Breast epithelium (tissue), 3 donors: ENCODE measurements around the gene KCNH2.
A peak's percentile ranks its signal among the peaks of the same experiment; 100 is the strongest.

Experiments
- CTCF ChIP-seq, 3 donors: fragments of 450-650 bp; IDR thresholded peaks; one replicate each; pipeline ENCODE4 v1.5.1; 2016 to 2017; ENCODE audit warnings: antibody characterized with exemption in 3 of 3, mild to moderate bottlenecking in 3 of 3, moderate library complexity in 3 of 3
- POLR2A ChIP-seq: fragments of 450-650 bp; IDR thresholded peaks from one replicate; pipeline ENCODE4 v1.6.1; 2016; ENCODE audit warnings: antibody characterized with exemption, mild to moderate bottlenecking, moderate library complexity

GRCh38 chr7:150898475-150899011 is 79.6 kb downstream of the KCNH2 start:
- TF ChIP-seq CTCF (IDR thresholded peaks at IDR 0.05), result peak; percentile 63 to 91 (median 85)
- no peak for TF ChIP-seq POLR2A
